Spleen (tissue), 7 donors: Measurements from ENCODE around the gene FBN1.

Experiments
- CTCF ChIP-seq, 11 experiments: fragments of 200-600 bp in 7 of 11; fragments of 450-650 bp in 4 of 11; sonication (generic) in 4 of 11; IDR thresholded peaks in 8 of 11; conservative IDR thresholded peaks in 3 of 11; 1 replicate in 7 of 11; 2 replicates in 4 of 11; pipeline versions ENCODE4 v1.4.0 to v1.8.0; 2016 to 2021; ENCODE audit warnings: antibody characterized with exemption in 11 of 11, inconsistent platforms in 4 of 11, mild to moderate bottlenecking in 1 of 11
- POLR2A ChIP-seq, 3 donors: fragments of 450-650 bp; IDR thresholded peaks; one replicate each; pipeline ENCODE4 v1.5.1; 2017; ENCODE audit warnings: antibody characterized with exemption in 3 of 3, mild to moderate bottlenecking in 1 of 3
- POLR2AphosphoS5 ChIP-seq, 3 donors: sonication (generic); formaldehyde crosslinking; IDR thresholded peaks; one replicate each; pipeline ENCODE4 v1.5.1; 2017; ENCODE audit warnings: antibody characterized with exemption in 3 of 3
- donor health status: DM: no; HTN: no; CAD: no; lungs with moderate emphysema.
- donor health status: DM: no; HTN: no; CAD: no.
- donor health status: DM: no; HTN: no; CAD: no.

GRCh38 chr15:48581219-48581618, 64.3 kb downstream of the FBN1 start:
- TF ChIP-seq POLR2A (IDR thresholded peaks at IDR 0.05) (no peak), CTCF (IDR thresholded peaks at IDR 0.05 in 8 of 11, conservative IDR thresholded peaks at IDR 0.05 in 3 of 11) (no peak), POLR2AphosphoS5 (IDR thresholded peaks at IDR 0.05) (no peak)
